Stimulated activated CD8-positive, alpha-beta memory T cell treated with anti-CD3 and anti-CD28 coated beads, Interleukin-4, amount 100 ng/mL, for 4 hours (primary cell): ENCODE measurements around the gene GATAD2B.
"Not testable (repeated sequence)": the region's sequence is repeated elsewhere in the genome, so short reads cannot be mapped to it uniquely, and the experiment has no call there.

Experiments used
- DNase-seq, 2 donors: peaks; one replicate each; pipeline ENCODE4 v3.0.0-alpha.2; 2020; ENCODE audit warnings: low read depth in 2 of 2, low spot score in 1 of 2

The GATAD2B gene

DNA sequence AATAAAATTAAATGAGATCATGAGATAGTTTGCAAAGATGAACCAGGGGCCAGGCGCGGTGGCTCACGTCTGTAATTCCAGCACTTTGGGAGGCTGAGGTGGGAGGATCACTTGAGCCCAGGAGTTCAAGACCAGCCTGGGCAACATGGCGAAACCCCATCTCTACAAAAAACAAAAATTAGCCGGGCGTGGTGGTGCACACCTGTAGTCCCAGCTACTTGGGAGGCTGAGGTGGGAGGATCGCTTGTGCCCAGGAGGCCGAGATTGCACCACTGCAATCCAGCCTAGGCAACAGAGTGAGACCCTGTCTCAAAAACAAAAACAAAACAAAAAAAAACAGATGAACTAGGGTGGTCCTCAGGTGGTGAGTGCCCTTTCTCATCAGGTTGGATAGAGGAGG lies 140.1 kb downstream of the GATAD2B start:
- not testable (repeated sequence) for DNase-seq

DNA sequence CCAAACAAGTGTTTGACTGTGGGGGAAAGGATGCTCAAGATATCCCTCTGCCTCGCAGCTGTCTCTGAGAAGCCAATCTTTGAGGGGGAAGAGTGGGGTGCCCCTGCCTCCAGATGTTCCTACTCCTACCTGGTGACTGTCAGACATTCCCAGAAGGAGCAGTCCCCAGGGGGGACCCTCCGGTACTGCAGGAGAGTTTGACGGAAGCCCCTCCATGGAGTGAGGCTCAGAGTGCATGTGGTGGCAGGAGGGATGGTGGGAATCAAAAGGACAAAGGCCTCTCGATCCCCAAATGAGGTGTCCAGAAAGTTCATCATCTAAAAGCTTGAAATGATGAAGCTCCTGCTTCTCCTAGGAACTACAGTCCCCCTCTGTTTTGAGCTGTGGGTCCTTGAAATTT lies 142.2 kb downstream of the GATAD2B start:
- DNase-seq = no peak

DNA sequence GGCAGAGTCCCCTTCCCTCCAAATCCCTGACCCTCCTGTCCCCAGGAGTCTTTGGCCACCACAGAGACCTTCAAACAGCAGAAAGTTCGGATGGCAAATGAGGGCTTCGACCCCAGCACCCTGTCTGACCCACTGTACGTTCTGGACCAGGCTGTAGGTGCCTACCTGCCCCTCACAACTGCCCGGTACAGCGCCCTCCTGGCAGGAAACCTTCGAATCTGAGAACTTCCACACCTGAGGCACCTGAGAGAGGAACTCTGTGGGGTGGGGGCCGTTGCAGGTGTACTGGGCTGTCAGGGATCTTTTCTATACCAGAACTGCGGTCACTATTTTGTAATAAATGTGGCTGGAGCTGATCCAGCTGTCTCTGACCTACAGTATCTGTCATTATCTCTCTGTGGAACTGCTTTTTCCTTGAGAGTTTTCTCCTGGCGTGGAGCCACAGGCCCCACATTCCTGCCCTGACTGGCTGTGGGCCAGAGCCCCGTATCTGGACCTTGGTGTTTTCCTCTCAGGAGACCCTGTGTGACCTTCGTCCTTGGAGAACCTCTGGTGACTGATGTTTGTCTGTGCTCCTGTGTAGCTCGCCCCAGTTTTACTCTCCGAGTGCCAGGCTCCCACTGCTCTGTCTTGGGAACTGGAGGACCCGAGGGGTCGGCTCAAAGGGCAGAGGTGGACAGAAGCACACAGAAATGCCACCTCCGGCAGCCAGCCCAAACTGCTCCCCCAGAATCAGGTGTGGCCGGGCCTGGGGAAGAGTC lies 142.8 kb downstream of the GATAD2B start:
- no peak for DNase-seq

GRCh38 chr1:153778824-153779519 lies 143.8 kb downstream of the GATAD2B start:
- no peak for DNase-seq

DNA sequence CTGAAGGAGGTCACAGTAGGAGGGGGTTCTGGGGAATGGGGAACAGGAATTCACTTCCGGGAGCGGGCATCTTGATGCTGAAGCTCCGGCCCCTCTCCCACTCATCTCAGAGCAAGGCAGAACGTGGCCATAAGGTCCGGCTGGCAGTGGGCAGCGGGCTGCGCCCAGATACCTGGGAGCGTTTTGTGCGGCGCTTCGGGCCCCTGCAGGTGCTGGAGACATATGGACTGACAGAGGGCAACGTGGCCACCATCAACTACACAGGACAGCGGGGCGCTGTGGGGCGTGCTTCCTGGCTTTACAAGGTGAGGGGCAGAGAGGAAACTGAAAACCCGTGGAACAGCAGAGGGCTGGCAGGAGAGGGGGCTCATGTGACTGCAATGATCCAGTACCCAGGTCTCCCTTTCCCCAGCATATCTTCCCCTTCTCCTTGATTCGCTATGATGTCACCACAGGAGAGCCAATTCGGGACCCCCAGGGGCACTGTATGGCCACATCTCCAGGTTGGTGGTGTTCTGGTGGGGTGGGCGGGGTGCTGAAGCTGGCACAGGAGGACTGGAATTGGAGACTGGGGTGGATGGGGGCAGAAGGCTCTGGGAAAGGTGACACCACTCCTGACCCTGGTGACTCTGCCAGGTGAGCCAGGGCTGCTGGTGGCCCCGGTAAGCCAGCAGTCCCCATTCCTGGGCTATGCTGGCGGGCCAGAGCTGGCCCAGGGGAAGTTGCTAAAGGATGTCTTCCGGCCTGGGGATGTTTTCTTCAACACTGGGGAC lies 144.5 kb downstream of the GATAD2B start:
- no peak for DNase-seq

GRCh38 chr1:153777648-153778047 lies 145.1 kb downstream of the GATAD2B start:
- DNase-seq = no peak

DNA sequence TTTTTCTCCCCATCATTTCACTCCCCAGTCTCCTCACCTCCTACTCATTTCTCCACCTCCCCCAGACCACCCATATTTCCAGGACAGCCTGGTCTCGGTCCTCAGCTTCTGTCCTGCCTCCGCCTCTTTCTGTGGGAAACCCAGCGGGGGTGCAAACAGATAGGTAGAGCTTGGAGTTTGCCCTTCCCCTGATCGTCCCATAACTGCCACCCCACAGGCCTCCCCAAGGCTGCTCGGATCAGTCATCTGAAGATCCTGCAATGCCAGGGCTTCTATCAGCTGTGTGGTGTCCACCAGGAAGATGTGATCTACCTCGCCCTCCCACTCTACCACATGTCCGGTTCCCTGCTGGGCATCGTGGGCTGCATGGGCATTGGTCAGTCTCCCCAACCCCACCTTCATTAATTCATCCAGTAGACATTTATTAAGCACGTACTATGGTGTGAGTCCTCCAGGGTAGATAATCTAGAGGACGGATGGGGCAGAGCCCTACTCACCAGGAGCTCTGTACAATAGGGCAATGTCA lies 145.9 kb downstream of the GATAD2B start:
- no peak for DNase-seq

DNA sequence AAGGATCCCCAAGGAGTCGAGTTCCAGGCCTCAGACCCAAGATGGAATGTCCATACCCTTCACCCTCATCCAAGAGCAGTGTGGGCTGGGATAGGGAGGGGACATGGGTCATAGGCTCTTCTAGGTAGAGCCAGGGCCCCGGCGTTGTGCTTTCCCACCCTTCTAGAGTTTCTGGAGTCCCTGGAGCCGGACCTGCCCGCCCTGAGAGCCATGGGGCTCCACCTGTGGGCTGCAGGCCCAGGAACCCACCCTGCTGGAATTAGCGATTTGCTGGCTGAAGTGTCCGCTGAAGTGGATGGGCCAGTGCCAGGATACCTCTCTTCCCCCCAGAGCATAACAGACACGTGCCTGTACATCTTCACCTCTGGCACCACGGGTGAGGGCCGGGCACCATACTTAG lies 146.4 kb downstream of the GATAD2B start:
- no peak for DNase-seq

DNA sequence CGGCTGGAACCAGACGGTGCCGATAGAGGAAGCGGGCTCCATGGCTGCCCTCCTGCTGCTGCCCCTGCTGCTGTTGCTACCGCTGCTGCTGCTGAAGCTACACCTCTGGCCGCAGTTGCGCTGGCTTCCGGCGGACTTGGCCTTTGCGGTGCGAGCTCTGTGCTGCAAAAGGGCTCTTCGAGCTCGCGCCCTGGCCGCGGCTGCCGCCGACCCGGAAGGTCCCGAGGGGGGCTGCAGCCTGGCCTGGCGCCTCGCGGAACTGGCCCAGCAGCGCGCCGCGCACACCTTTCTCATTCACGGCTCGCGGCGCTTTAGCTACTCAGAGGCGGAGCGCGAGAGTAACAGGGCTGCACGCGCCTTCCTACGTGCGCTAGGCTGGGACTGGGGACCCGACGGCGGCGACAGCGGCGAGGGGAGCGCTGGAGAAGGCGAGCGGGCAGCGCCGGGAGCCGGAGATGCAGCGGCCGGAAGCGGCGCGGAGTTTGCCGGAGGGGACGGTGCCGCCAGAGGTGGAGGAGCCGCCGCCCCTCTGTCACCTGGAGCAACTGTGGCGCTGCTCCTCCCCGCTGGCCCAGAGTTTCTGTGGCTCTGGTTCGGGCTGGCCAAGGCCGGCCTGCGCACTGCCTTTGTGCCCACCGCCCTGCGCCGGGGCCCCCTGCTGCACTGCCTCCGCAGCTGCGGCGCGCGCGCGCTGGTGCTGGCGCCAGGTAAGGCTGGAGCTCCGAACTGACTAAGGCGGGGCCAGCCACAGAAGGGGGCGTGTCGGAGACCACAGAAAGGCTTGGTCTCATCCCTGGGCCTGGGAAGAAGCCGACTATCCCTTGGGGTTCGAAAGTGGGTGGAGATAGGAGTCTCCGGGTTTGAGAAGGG lies 147.1 kb downstream of the GATAD2B start:
- DNase-seq = peak in 1 of 2 donors; percentile 38

GRCh38 chr1:153774780-153775457 lies 147.9 kb downstream of the GATAD2B start, which contains the start of gene SLC27A3:
TSS of gene SLC27A3 (plus strand) at chr1:153775407. CDS start at chr1:153775498, 91 bp downstream.
- DNase-seq = no peak

GRCh38 chr1:153774026-153774595 lies 148.7 kb downstream of the GATAD2B start:
- DNase-seq = no peak

DNA sequence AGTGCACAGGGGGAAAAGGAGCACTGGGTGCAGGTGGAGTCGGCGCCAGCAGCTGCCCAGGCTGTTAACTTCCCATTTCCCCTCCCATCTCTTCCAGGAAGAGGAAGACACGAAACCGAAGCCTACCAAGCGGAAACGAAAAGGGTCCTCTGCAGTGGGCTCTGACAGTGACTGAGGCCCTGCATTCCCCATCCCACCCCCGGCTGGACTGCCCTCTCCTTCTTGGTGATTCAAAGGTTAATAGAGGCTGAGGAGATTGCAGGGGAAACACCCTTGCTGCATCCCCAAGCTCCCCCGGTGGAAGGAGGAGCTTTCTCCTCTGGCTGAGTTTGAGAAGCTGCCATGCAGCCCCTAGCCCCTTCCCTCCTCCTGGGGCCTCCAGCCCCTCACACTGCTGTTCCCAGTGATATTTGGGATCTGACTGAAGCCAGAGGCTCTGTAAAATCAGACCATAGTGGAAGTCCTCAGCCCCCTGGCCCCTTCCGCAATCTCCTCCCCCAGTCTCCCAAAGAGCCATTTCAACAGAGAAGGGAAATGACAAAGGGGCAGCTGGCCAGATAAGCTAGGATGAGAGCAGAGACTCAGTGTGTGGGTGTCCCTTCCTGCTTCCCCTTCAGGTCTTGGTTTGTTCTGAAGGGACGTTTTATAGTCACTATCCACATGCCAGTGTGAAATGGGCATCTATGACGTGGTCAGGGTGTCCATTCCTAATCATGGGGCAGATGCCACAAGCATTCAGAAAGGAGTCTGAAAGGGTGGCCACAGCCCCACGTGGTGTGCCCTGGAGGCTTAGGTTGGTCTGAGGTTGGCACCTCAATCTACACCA lies 149.5 kb downstream of the GATAD2B start:
- DNase-seq = no peak

- DNase-seq = no peak
Measured at GRCh38 chr1:153771841-153772593, 150.8 kb downstream of the GATAD2B start.

GRCh38 chr1:153771261-153771660 lies 151.5 kb downstream of the GATAD2B start:
- no peak for DNase-seq

- no peak for DNase-seq
Measured at GRCh38 chr1:153770797-153771196, 152.0 kb downstream of the GATAD2B start.

GRCh38 chr1:153769221-153769620 lies 153.6 kb downstream of the GATAD2B start:
- no peak for DNase-seq

DNA sequence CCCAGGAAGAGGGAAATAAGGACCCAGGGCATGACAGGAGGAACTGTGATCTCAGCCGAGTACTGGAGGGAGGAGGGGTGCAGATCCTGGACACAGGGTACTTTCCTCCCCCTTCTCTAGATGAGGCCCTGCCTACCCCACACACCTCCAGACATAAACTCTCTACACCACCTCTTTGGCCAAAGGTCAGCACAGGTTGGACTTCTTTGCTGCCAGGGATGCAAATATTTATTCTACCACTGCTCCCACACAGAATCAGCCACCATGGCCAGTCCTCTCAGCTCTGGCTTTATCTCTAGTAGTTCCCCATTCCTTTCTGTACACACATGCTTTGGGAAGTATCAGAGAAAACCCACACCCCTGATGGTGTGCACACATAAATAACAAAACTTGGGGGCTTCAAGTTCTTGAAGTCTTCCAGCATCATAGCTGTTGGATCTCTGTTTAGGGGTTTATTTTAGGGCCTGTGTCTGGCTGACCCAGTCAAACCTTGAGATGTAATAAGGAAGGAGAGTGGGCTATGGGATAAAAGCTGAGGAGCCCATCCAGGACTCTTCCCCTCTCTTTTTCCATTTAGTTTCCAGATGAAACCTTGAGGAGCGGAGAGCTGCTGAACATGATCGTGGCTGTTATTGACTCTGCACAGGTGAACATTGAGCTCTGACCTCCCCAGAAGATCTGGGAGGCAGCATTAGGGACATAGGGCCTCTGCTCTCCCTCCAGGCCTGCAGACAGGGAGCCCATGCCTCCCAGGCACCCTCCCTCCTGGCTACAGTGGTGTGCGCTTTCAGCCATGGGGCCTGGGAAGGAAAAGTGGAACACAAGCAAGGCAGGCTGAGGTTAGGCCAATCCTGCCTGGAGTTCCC lies 154.2 kb downstream of the GATAD2B start:
- no peak for DNase-seq
